Measurements from ENCODE around the gene GDI1.
"Not testable (repeated sequence)": the region's sequence is repeated elsewhere in the genome, so short reads cannot be mapped to it uniquely, and the experiment has no call there.

GRCh38 chrX:154388094-154388493, 48.9 kb upstream of the GDI1 start:
- not testable (repeated sequence) for TF ChIP-seq POLR2AphosphoS5 (IDR thresholded peaks at IDR 0.05; ENCODE audit: borderline replicate concordance, low read depth, low read length); FOXP2 (optimal IDR thresholded peaks at IDR 0.05; ENCODE audit: control extremely low read depth, extremely low read length, insufficient read depth)

Data from SK-N-MC (cell line).